Fibroblast of the conjunctiva (primary cell): ENCODE measurements around the gene EMP2.
A peak's percentile ranks its signal among the peaks of the same experiment; 100 is the strongest.

Source experiments
- DNase-seq: peaks from one replicate; pipeline ENCODE4 v3.0.0-alpha.2; 2010; ENCODE audit warnings: low read depth

EMP2 gene

DNA sequence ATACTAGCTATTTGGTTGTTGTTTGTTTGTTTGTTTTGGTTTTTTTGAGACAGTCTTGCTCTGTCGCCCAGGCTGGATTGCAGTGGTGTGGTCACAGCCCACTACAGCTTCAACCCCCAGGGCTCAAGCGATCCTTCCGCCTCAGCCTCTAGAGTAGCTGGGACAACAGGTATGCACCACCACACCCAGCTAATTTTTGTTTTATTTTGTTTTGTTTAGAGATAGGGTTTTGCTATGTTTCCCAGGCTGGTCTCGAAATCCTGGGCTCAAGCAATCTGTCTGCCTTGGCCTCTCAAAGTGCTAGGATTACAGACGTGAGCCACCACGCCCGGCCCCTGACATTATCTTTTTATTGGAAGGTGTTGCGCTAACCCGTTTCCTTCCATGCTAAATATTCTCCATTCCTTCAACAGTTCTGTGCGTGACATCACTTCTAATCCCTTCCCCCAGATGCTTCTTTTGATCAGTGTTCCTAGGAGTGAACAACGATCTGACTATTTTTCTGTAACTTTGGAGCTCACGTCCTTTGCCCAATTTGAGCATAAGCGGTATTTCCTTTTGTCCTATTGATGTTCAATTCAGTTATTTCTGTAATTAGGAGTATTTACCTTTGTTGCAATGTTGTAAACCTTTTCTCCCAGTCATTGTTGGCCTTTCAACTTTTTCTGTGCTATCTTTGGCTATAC lies 30.2 kb upstream of the EMP2 start:
- DNase-seq = no peak

DNA sequence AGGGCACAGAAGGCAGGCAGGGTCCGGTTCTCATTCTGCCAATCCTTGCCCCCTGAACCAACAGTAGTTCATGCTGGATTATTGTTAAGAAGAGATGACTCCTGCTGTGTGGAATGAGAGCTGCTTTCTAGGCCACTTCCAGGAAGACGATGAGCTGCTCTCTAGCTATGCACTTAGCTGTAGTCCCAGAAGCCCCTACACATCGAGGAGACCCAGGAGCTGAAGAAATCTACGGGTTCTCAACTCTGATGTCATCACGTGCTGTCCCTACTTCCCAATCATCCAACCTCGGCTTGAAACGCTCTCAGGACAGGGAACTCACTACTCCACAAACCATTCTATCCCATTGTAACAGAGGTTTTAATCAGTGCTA lies 29.0 kb upstream of the EMP2 start:
- peak; percentile 32 for DNase-seq

DNA sequence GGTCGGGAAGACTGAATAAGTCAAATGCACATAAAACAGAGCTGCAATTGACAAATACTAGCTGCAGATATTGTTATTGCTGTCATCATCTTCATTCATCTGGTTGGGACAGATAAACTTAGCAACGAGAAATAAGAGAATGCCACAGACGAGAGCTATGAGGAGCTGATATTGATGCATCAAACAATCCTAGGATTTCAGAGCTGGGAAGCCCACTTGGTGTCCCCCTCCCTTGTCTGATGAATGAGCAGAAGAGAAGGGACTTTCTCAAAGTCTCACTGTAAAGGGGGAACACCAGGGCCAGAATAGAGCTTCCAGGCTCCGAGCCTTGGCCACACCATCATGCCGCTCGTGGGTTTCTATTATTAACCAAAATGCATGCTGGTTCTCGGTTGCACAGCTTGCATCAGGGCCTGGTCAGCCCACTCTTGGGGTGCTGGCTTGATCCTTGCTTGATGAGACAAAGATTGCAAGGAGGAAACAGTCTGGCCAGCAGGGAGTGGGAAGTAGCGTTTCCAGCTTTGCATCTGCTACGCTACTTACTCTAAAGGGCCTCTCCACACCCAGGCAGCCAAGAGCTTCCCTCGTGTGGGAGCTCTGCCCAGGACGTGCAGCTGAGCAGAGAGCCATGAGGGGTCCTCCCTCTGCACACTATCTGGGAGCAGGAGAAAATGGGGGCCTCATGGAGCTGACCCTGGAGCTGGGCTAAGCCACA lies 28.4 kb upstream of the EMP2 start:
- no peak for DNase-seq

DNA sequence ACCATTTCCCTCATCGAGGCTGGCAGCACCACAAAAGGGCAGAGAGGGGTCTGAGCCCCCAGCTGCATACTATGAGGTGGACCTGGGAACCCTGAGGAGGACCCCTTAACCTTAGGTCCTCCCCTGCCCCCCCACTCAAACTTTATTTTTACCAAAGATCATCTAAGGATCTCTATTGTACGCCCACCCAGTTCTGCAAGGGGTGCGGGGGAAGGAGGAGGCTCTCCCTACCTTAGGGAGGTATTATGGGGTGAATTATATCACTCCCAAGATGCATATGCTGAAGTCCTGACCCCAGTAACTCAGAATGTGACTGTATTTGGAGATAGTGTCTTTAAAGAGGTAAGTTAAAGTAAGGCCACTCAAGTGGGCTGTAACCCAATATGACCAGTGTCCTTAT lies 26.8 kb upstream of the EMP2 start:
- no peak for DNase-seq

DNA sequence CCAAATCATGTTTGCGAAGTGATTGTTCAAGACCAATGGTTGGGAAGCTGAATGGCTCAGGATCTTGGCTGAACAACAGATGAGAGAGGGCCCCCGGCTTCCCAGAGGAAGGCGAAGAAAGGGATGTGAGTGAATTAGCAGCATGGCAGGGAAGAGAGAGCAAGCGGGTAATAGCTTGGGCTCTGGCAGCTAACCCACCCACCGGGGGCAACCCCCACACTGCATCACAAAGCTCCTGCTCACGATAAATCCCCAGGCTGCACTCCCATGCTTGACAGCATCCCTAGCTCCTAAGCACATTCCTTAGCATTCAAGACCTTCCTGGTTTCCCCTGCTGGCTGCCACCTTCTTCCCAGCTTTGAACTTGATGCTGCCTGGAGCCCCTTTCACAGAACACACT lies 26.2 kb upstream of the EMP2 start:
- DNase-seq = no peak

DNA sequence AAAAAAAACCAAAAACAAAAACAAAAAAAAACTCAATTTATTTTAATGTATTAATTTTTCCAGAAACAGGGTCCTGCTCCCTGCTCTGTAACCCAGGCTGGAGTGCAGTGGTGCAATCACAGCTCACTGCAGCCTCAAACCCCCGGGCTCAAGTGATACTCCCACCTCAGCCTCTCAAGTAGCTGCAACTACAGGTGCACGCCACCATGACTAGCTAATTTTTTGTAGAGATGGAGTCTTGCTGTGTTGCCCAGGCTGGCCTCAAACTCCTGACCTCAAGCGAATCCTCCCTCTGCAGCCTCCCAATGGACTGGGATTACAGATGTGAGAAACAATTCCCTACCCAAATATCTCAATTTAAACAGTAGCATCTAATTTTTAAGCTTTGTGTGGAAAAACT lies 25.2 kb upstream of the EMP2 start:
- DNase-seq = no peak

DNA sequence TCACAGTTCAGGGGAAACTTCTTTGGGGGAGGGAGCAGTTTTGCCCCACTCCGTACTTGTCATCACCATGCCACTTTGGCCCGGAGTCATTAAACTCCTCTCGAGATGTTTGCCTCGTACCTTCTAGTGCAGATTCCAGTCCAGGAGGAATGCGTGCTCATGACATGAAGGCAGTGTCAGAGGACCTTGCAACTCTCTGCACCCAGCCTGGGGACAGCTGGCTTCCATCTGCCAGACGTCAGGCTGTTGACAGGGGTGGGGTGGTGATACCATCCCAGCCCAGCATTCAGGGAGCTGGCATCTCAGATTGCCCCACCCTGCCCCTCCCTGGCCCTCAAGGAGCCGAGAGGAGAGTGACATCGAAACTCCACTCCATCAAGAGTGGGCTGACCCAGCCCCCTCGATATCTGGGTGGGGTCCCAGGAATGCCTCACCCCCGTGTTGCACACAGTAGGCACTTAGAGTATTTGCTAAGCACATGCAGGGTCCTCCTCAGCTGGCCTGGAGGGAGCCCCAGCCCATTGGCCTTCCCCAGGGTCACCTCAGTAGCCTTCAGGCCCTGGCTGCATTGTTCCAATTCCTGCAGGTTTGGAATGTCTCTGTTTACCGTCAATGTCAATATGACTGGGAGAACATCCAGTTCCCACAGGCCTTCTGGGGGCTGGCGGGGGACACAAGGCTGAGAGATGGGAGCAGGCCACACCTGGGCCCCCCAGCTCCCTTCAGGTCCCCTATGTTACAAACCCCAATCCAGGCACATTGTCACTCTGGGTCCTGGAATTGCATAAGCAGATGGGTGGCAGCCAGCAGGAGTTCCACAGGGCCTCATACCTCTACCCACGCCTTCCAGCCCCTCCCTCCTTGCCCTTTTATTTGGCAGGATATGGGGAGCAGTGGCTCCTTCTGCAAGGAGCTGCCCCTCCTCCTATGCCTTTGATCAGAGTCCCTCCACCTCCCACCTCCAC lies 21.3 kb upstream of the EMP2 start:
- no peak for DNase-seq

DNA sequence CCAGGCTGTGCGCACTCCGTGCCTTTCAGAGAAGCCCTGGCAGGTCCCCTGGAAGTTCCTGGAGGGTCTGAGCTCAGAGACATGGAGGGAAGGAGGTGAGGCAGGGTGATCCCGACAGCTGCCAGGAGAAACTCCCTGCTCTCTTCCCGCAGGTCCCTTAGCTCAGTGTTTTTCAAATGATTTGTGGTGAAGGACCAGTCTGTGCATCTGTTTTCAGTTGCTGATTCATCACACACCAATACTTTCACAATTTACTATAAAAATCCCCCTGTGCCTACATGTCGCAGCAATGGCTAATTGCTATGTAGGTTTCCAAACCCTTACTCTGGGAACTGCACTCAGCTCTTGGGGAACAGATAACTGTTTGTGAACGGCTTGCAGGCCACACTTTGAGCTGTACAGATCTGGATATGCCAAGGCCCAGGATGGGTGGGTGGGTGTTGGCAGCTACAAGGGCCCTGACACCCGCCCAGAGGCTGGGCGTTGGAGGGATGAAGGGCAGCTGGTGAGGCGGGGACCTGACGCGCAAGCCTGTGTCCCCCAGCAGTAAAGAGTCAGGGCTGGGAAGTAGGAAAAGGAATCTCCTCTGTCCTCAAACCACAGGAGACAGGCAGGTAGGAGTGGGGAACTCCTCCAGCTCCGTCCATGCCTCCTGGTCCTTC lies 20.5 kb upstream of the EMP2 start:
- DNase-seq = no peak

DNA sequence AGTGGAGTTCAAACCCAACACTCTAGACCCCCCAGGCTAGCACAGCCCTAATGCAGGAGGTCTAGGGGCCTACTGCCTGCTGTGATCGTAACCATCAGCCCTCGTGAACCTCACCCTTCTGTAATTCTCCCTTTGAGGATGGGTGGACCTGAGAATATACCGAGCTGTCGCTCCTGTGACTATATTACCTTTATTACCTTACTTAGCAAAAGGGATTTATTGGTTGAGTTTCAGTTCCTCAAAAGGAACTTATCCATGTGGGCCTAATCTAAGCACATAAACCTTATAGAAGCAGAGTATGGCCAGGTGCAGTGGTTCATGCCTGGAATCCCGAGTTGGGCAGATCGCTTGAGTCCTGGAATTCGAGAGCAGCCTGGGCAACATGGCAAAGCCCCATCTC lies 19.2 kb upstream of the EMP2 start:
- no peak for DNase-seq

DNA sequence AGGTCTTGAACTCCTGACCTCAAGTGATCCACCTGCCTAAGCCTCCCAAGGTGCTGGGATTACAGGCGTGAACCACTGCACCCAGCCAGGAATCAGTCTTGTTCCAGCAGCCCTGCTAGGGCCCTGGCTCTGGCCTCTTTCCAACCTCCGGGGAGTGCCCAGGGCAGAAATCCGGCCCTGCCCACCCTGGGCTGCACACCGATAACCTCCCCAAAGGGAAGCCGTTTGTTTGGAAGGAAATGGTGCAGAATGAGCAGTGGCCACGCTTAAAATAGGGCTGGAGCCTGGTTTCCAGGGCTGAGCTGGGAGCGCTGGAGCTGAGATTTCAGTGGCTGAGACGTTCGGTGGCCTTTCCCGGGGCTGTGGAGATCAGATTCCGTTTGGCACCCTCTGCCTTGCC lies 17.8 kb upstream of the EMP2 start:
- no peak for DNase-seq

DNA sequence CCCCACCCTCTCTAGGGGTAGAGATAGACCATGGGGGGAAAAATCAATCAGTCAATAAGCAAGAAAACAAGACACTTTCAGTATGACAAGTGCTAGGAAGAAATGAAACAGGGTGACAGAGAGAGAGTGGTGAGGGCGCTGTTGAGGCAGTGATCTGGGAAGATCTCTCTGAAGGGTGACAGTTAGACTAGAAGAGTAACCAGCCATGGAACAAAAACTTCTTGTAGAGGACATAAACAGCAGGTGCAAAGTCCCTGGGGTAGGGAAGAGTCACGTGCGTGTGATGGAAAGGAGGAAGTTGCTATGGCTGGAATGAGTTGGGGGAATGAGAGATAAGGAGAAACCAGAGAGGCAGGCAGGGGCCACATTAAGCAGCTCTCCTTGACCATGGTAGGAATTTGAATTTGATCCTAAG lies 16.8 kb upstream of the EMP2 start:
- DNase-seq = no peak

DNA sequence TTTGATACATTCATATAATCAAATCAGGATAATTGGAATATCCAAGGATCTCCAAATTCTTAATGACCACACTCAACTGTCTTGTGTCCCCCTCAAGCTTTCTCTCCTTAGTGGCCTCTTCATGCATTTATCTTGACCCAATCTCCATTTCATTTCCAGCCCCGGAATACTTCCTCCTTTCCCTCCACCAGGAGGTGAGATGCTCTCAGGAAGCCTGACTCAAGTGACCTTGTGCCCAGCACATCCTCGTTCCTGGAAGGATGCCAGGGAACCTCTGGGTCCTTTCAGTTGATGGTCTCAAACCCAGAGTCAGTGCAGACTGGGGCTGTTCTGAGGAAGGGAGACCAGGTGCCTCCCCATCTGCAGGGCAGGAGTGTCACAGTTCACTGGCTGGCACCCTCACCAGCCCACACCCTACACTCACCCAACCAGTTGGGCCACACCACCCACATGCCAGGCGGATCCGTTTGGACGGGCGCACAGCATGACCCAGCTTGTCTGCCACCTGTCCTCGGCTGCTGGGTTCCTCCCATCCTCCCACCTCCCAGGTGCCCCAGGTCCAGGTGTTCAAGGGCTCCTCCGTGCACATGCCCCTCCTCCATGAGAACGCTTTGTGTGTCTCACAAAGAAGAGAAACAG lies 14.0 kb upstream of the EMP2 start:
- no peak for DNase-seq

DNA sequence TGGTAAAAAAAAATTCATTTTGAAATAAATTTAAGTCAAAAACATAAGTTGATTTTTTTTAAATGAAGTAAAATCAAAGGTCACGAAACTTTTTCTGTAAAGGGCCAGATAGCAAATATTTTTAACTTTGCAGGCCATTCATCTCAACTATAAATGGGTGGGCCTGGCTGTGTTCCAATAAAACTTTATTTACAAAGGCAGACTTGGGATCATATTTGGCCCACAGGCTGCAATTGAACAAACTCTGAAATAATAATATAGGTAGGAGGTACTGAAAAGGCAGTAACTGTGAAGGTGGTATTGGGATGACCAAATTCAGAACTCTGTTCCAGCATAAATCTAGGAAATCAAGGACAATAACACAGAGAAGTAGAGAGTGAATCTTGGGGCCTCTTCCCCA lies 12.2 kb upstream of the EMP2 start:
- no peak for DNase-seq

DNA sequence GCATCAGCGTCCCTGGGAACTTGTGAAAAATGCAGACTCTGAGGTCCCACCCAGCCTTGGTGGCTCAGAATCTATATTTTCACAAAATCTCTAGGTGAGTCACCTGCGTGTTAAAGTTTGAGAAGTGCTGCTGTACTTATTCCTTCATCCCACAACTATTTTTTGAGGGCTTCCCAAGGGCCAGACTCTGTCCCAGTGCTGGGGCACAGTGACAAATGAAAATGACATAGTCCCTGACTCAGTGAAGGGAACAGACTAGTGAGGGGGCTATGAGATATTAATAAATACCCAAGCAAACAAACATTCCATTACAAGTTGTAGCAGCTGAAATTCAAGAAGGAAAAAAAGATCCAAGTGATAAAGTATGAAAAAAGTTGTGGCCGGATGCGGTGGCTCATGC lies 9.9 kb upstream of the EMP2 start:
- DNase-seq = no peak

DNA sequence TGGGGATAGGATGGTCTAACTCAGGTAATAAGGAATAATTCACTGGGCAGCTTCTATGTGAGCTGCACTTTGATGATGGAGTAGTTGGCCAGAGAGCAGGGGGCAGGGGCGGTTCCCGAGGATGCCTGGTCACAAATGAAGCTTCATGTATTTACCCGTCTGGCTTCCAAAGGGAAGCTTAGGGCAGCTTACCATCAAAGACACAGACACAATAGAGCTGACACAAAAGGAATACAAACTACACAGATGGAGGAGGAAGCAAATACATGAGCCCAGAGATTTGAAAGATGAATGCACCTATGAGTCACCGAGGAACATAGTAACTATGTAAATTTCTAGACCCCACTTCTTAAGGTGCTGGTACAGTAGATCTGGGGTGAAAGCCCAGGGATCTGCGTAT lies 8.7 kb upstream of the EMP2 start:
- no peak for DNase-seq

DNA sequence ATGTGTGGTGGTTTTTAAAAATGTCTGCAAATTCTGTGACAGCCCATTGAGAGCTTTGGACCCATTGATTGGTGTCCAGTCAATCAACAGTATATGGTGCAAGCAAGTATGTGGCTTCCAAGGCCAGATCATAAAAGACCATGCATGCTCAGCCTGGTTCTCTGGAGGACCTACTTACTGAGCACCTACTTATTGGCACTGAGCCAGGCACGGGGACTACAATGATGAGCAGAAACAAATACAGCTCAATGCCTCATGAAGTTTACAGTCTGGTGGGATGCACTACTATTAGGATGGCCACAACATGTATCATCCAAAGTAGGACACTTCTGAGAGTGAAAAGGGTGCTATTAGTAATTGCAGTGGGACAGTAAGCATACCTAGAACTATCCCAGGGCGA lies 7.2 kb upstream of the EMP2 start:
- no peak for DNase-seq

DNA sequence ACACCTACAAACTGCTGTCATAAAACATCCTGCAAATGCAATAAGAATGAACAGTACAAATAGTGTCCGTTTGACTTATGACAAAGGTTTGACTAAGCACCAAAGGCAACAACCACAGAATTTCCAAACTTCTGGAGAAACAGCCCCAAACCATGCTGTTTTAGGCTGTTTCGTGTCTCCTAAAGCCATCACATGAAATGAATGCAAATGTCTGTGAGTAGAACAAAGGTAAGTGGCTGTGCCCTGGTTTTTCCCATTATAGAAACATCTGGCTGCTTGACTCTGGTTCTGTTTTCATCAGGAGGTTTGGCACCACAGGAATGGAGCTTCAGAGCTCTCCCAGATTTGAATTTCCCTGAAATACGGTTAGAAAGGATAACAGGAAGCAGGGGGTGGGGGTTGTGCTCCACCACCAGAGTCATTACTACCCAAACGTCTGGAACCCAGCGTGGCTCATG lies 4.6 kb upstream of the EMP2 start:
- no peak for DNase-seq

DNA sequence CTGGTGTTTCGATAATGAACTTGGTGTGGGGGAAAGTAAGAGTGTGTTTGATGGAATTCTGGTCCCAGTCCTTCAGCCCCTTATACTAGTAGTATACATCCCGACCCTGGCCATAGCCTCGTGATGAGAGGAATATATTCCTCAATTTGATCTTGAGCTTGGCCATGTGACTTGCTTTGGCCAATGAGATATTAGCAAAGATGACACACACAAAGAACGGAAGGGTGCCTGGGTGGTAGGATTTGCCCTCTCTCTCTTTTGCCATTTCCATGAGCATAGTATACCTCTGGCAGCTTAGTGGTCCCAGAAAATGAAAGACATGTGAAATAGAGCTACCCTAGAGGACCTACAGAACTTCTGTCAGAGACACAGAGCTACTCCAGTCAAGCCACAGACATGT lies 2.9 kb upstream of the EMP2 start:
- DNase-seq = no peak

DNA sequence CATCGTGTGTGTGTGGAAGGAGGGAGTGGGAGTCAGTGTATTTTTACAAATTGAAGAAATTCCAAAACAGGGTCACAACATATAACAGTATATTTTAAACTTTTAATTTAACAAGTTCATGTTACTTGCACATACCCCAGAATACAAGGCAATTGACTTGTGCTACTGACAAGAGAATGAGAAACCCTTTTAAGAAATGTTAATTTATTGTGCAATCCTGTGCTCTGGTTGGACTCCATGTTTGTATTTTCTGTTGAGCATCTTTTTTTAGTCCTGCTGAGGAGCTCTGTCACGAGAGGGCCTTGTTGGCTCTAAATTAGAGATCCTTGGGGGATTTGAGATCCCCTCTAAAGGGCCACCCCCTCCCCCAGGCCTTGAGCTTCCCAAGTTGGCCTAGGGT lies 1.1 kb upstream of the EMP2 start:
- no peak for DNase-seq

DNA sequence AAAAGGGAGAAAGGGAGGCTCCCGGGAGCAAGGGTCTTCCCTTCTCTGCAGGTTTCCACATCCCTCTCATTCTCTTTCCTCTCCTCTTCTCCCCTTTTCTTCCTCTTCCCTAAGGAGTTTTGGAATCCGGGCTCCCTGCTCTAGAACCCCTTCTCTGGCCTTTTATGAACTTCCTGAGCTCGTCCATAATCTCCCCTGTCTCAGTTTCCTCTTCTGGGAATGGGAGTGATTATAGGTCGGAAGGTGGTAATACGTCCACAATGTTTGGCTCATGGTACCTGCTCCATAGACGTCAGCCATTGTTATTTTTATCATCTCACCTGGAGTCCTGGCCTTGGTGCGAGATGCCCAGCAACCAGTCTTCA lies 467 bp upstream of the EMP2 start:
- no peak for DNase-seq

DNA sequence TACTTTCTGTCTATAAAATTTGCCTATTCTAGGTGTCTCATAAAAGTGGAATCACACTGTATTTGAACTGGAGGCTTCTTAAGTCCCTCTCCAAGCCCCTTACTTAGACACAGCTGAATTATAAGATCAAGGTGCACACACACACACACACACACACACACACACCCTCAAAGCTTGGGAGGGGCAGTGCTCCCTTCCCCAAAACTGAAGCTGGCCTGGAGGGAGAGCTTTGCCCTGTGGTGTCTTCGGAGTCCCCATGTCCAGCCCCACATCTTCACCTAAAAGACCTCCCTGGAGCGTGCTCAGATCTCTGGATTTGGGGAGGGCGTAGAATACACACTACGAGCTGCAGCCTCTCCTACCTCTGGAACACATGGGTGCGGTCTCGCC lies 828 bp downstream of the EMP2 start:
- DNase-seq = no peak
